IMR-90 (cell line): ENCODE results near the gene ARHGEF38. TPM values are rescaled to one million over a fixed set of nuclear protein-coding genes. Genes with fewer than 3 reads are reported as not detected.

Experiments
- ATAC-seq: fragments of 200-7000 bp; cut with Tn5 transposase; 2 replicates; pipeline ENCODE4 v1.9.1; 2020; ENCODE audit warnings: low read depth, mild to moderate bottlenecking, moderate library complexity
- BruUV-seq: library from RNA; stranded (reverse); fragments of 400-500 nt; replicated peaks from 2 replicates; lab custom pipeline; 2021; lab: Mats Ljungman, UMichigan
- CTCF ChIA-PET: fragments of 300-600 bp; formaldehyde crosslinking; extraction: SDS; loops from one replicate; lab custom pipeline; 2021; ENCODE audit warnings: antibody characterized with exemption; lab: Yijun Ruan, JAX
- POLR2A ChIA-PET: fragments of 300-600 bp; sonication (Branson Sonifier 250); formaldehyde crosslinking; loops from one replicate; lab custom pipeline; 2022; ENCODE audit warnings: antibody characterized with exemption; ENCODE audit not compliant: unreplicated experiment; lab: Charles Lee
- DNase-seq: peaks from one replicate; pipeline ENCODE4 v3.0.0; 2013
- H2AFZ ChIP-seq: replicated peaks from 2 replicates; pipeline ENCODE3; 2013; ENCODE audit warnings: low read length, mild to moderate bottlenecking; ENCODE audit not compliant: poor library complexity
- H2AK5ac ChIP-seq: 2 replicates; pipeline ENCODE4 v1.6.1; 2013; ENCODE audit warnings: low read depth, low read length, inconsistent platforms
- H2AK9ac ChIP-seq: replicated peaks from 2 replicates; pipeline ENCODE3; 2013; ENCODE audit warnings: mild to moderate bottlenecking, low read depth, low read length, moderate library complexity; ENCODE audit not compliant: poor library complexity
- H2BK120ac ChIP-seq: 2 replicates; pipeline ENCODE4 v1.6.1; 2013; ENCODE audit warnings: low read depth, low read length, inconsistent platforms
- H2BK15ac ChIP-seq: 3 replicates; pipeline ENCODE4 v1.6.1; 2013; ENCODE audit warnings: low read depth, low read length, inconsistent platforms
- H2BK20ac ChIP-seq: 2 replicates; pipeline ENCODE4 v1.6.1; 2013; ENCODE audit warnings: low read depth, mild to moderate bottlenecking, inconsistent platforms, low read length, moderate library complexity
- H2BK5ac ChIP-seq: 2 replicates; pipeline ENCODE4 v1.6.1; 2013; ENCODE audit warnings: mild to moderate bottlenecking, low read depth, low read length, inconsistent platforms; ENCODE audit not compliant: poor library complexity, severe bottlenecking
- H3K14ac ChIP-seq: replicated peaks from 2 replicates; pipeline ENCODE4 v1.6.1; 2013; ENCODE audit warnings: low read depth, low read length, inconsistent platforms
- H3K18ac ChIP-seq: 2 replicates; pipeline ENCODE4 v1.6.1; 2013; ENCODE audit warnings: low read depth, low read length, control low read depth
- H3K23ac ChIP-seq: 2 replicates; pipeline ENCODE4 v1.6.1; 2013; ENCODE audit warnings: low read depth, low read length, inconsistent platforms
- H3K27ac ChIP-seq: 2 replicates; pipeline ENCODE4 v1.5.1; 2013; ENCODE audit warnings: mild to moderate bottlenecking, control low read depth, low read length; ENCODE audit not compliant: insufficient read depth
- H3K27me3 ChIP-seq: 2 replicates; pipeline ENCODE4 v1.6.1; 2013; ENCODE audit warnings: low read length; ENCODE audit not compliant: control insufficient read depth, insufficient read depth
- H3K36me3 ChIP-seq: 2 replicates; pipeline ENCODE4 v1.6.1; 2013; ENCODE audit warnings: low read length, mixed read lengths; ENCODE audit not compliant: control insufficient read depth, insufficient read depth
- H3K4ac ChIP-seq: 2 replicates; pipeline ENCODE4 v1.6.1; 2013; ENCODE audit warnings: low read depth, low read length, inconsistent platforms
- H3K4me1 ChIP-seq: 2 replicates; pipeline ENCODE4 v1.6.1; 2013; ENCODE audit warnings: low read length, mixed read lengths; ENCODE audit not compliant: control insufficient read depth, insufficient read depth
- H3K4me2 ChIP-seq: 2 replicates; pipeline ENCODE4 v1.6.1; 2013; ENCODE audit warnings: low read depth, mild to moderate bottlenecking, control low read depth, low read length, moderate library complexity
- H3K4me3 ChIP-seq: 2 replicates; pipeline ENCODE4 v1.5.1; 2013; ENCODE audit warnings: low read depth, mild to moderate bottlenecking, control low read depth, low read length, moderate library complexity; ENCODE audit not compliant: insufficient read depth
- H3K56ac ChIP-seq: 2 replicates; pipeline ENCODE4 v1.6.1; 2013; ENCODE audit warnings: low read length, inconsistent platforms; ENCODE audit not compliant: insufficient read depth; ENCODE audit errors: extremely low read depth
- H3K79me1 ChIP-seq, 2 experiments: 2 replicates each; pipeline ENCODE4 v1.6.1; 2013; ENCODE audit warnings: low read length in 2 of 2, inconsistent platforms in 1 of 2, low read depth in 1 of 2
- H3K9ac ChIP-seq: 2 replicates; pipeline ENCODE4 v1.6.1; 2013; ENCODE audit warnings: low read depth, low read length, control low read depth
- H3K9me1 ChIP-seq: 2 replicates; pipeline ENCODE4 v1.6.1; 2013; ENCODE audit warnings: low read length, inconsistent platforms; ENCODE audit not compliant: insufficient read depth
- H3K9me3 ChIP-seq: 2 replicates; pipeline ENCODE4 v1.6.1; 2013; ENCODE audit warnings: low read length; ENCODE audit not compliant: control insufficient read depth, insufficient read depth
- H4K20me1 ChIP-seq: 2 replicates; pipeline ENCODE4 v1.6.1; 2013; ENCODE audit warnings: low read length, inconsistent platforms; ENCODE audit not compliant: insufficient read depth
- H4K5ac ChIP-seq: 2 replicates; pipeline ENCODE4 v1.6.1; 2013; ENCODE audit warnings: mild to moderate bottlenecking, low read depth, low read length, control low read depth
- H4K8ac ChIP-seq, 2 experiments: 2 replicates each; pipeline ENCODE4 v1.6.1; 2013; ENCODE audit warnings: low read depth in 2 of 2, low read length in 2 of 2, control low read depth in 1 of 2, inconsistent platforms in 1 of 2
- H4K91ac ChIP-seq: 2 replicates; pipeline ENCODE4 v1.6.1; 2013; ENCODE audit warnings: low read depth, low read length, inconsistent platforms; ENCODE audit not compliant: insufficient read depth
- BHLHE40 ChIP-seq: fragments of 150-350 bp; IDR thresholded peaks from 2 replicates; pipeline ENCODE4 v1.6.1; 2016; ENCODE audit warnings: mild to moderate bottlenecking, low read depth, low read length
- CHD1 ChIP-seq: IDR thresholded peaks from 2 replicates; pipeline ENCODE4 v1.6.1; 2012; ENCODE audit warnings: low read depth, low read length, improper control_type of control experiment
- MAFK ChIP-seq: IDR thresholded peaks from 2 replicates; pipeline ENCODE4 v1.6.1; 2012; ENCODE audit warnings: low read depth, low read length, improper control_type of control experiment
- MAZ ChIP-seq: IDR thresholded peaks from 2 replicates; pipeline ENCODE4 v1.6.1; 2012; ENCODE audit warnings: low read depth, mild to moderate bottlenecking, low read length, improper control_type of control experiment, moderate library complexity, borderline replicate concordance
- MXI1 ChIP-seq: IDR thresholded peaks from 2 replicates; pipeline ENCODE4 v1.6.1; 2012; ENCODE audit warnings: low read depth, mild to moderate bottlenecking, low read length, moderate library complexity, borderline replicate concordance
- RCOR1 ChIP-seq: IDR thresholded peaks from 2 replicates; pipeline ENCODE4 v1.6.1; 2012; ENCODE audit warnings: mild to moderate bottlenecking, low read length, improper control_type of control experiment; ENCODE audit not compliant: insufficient replicate concordance
- RFX5 ChIP-seq: IDR thresholded peaks from 2 replicates; pipeline ENCODE4 v1.8.0; 2012; ENCODE audit warnings: low read depth, mild to moderate bottlenecking, low read length, moderate library complexity
- USF2 ChIP-seq: fragments of 150-350 bp; IDR thresholded peaks from 2 replicates; pipeline ENCODE4 v1.6.1; 2017; ENCODE audit warnings: mild to moderate bottlenecking, antibody characterized with exemption, low read length, low read depth
- WGBS, 2 experiments: methylation state at CpG; one replicate each; pipeline versions ENCODE4 v1.1.5 to v1.1.7; 2013; ENCODE audit warnings: missing lambda C conversion rate in 2 of 2; ENCODE audit not compliant: insufficient read length in 1 of 2; ENCODE audit errors: extremely low coverage in 2 of 2; 5-methylcytosine and 5-hydroxymethylcytosine counted together
- dilution Hi-C: fragments of 300-500 bp; cut with HindIII; formaldehyde crosslinking; loops from one replicate; pipeline ENCODE4 v1.14.3; 2018; ENCODE audit warnings: low sequenced_read_pairs; ENCODE audit not compliant: unreplicated experiment
- in situ Hi-C: fragments of 300-500 bp; cut with MboI; formaldehyde crosslinking; loops from 3 replicates; pipeline ENCODE4 v1.14.3; 2019; ENCODE audit warnings: low sequenced_read_pairs, inconsistent platforms, mixed read lengths
- intact Hi-C: fragments of 100-400 bp; cut with micrococcal nuclease; formaldehyde crosslinking; loops from 2 replicates; pipeline ENCODE4 v1.10.0; 2022
- polyA plus RNA-seq, 3 experiments: library from polyadenylated mRNA; depleted of rRNA; stranded (reverse); fragments of >200 nt; gene quantifications; 2 replicates each; pipeline ENCODE4 v1.2.3, GENCODE V29; 2012; ENCODE audit warnings: low replicate concordance in 1 of 3
- total RNA-seq: library from RNA; depleted of rRNA; stranded (reverse); fragments of >200 nt; gene quantifications from 2 replicates; pipeline ENCODE4 v1.2.3, GENCODE V29; 2012
- TF ChIP-seq, protein P1 (sequence below): conservative IDR thresholded peaks from 2 replicates; pipeline ENCODE4 v1.5.1; 2012; ENCODE audit warnings: mild to moderate bottlenecking, low read depth, low read length, improper control_type of control experiment
- TF ChIP-seq, protein P2 (sequence below): fragments of 150-350 bp; IDR thresholded peaks from 2 replicates; pipeline ENCODE4 v1.6.1; 2016; ENCODE audit warnings: low read depth, mild to moderate bottlenecking, low read length, moderate library complexity, borderline replicate concordance

Gene ARHGEF38
- total and polyA plus RNA-seq, 2 of the 4 experiments (the other 2 are of a cell fraction), result not detected

DNA sequence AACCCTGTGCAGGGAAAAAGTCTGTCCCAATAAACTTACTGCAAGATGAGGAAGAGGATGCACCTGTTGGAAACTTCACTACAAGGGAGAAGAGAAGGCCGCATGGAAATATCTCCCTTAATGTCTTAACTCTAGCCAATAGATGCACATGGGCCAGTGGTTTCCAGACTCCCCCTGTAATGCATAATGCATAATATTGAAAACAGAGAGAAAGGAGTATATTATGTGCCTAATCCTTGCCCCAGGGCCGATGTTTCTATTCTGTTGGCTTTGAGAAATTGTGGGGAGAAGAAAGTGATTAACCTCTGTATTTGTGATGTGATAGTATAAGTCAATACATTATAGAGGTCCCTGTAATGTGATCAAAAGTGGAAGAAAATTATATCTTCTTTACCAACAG lies 118.9 kb downstream of the ARHGEF38 start:
- H2BK120ac ChIP-seq, result no peak overlapping the region
- POLR2A ChIA-PET, result no interaction called here
- no peak overlapping the region for H3K18ac ChIP-seq
- TF ChIP-seq RCOR1 (no peak), CHD1 (no peak), MXI1 (no peak), RFX5 (no peak), USF2 (no peak), MAZ (no peak), MAFK (no peak), BHLHE40 (no peak)
- TF ChIP-seq, protein P1, sequence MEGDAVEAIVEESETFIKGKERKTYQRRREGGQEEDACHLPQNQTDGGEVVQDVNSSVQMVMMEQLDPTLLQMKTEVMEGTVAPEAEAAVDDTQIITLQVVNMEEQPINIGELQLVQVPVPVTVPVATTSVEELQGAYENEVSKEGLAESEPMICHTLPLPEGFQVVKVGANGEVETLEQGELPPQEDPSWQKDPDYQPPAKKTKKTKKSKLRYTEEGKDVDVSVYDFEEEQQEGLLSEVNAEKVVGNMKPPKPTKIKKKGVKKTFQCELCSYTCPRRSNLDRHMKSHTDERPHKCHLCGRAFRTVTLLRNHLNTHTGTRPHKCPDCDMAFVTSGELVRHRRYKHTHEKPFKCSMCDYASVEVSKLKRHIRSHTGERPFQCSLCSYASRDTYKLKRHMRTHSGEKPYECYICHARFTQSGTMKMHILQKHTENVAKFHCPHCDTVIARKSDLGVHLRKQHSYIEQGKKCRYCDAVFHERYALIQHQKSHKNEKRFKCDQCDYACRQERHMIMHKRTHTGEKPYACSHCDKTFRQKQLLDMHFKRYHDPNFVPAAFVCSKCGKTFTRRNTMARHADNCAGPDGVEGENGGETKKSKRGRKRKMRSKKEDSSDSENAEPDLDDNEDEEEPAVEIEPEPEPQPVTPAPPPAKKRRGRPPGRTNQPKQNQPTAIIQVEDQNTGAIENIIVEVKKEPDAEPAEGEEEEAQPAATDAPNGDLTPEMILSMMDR, result no peak
- TF ChIP-seq, protein P2, sequence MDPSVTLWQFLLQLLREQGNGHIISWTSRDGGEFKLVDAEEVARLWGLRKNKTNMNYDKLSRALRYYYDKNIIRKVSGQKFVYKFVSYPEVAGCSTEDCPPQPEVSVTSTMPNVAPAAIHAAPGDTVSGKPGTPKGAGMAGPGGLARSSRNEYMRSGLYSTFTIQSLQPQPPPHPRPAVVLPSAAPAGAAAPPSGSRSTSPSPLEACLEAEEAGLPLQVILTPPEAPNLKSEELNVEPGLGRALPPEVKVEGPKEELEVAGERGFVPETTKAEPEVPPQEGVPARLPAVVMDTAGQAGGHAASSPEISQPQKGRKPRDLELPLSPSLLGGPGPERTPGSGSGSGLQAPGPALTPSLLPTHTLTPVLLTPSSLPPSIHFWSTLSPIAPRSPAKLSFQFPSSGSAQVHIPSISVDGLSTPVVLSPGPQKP, result no peak
- no peaks in the 10 kb centered on the region; the same call in 1 of the 2 replicates for H3K27me3 ChIP-seq
- H3K4me3 ChIP-seq, result no peak overlapping the region
- no peak overlapping the region for H4K8ac ChIP-seq
- dilution Hi-C loops (no loop called here), in situ Hi-C loops (no loop called here), intact Hi-C loops (no loop called here)
- DNase-seq (no peak), ATAC-seq (no peak)
- no CpG with 5 or more reads among the region's 2 CpGs for WGBS, 2 experiments
- H2BK5ac ChIP-seq, result no peak overlapping the region
- H3K14ac ChIP-seq, result no peak overlapping the region
- no TSS peak for BruUV-seq
- CTCF ChIA-PET, result no interaction called here
- no peak overlapping the region for H3K4ac ChIP-seq
- H3K56ac ChIP-seq, result no peak overlapping the region
- H3K36me3 ChIP-seq, result no peaks in the 10 kb centered on the region
- H3K9me3 ChIP-seq, result no peaks in the 10 kb centered on the region
- H2BK15ac ChIP-seq, result no peak overlapping the region
- H2AK9ac ChIP-seq, result no peak overlapping the region
- no peaks in the 10 kb centered on the region for H3K79me1 ChIP-seq
- H3K9me1 ChIP-seq, result no peaks in the 10 kb centered on the region
- no peak overlapping the region for H2AK5ac ChIP-seq
- H2AFZ ChIP-seq, result no peak overlapping the region
- no peak overlapping the region for H4K5ac ChIP-seq
- no peak overlapping the region for H4K91ac ChIP-seq
- H3K4me2 ChIP-seq, result no peak overlapping the region
- no peak overlapping the region for H3K23ac ChIP-seq
- no peak overlapping the region for H3K27ac ChIP-seq
- no peak overlapping the region for H2BK20ac ChIP-seq
- H4K20me1 ChIP-seq, result no peaks in the 10 kb centered on the region
- no peak overlapping the region for H3K9ac ChIP-seq
- H3K4me1 ChIP-seq, result no peaks in the 10 kb centered on the region
